Mucosa of descending colon (tissue), 3 donors: ENCODE results near the gene ZP4. TPM values are rescaled to one million over a fixed set of nuclear protein-coding genes. Genes with fewer than 3 reads are reported as not detected.
A peak's percentile ranks its signal among the peaks of the same experiment; 100 is the strongest.

Experiments
- ATAC-seq: fragments of 200-7000 bp; cut with Tn5 transposase; one replicate; pipeline ENCODE4 v1.9.1; 2020; ENCODE audit warnings: mild to moderate bottlenecking, moderate library complexity
- DNase-seq, 3 donors: peaks; one replicate each; pipeline ENCODE4 v3.0.0-alpha.2; 2020
- H3K36me3 ChIP-seq: fragments of 200-600 bp; one replicate; pipeline ENCODE4 v1.8.0; 2021; ENCODE audit warnings: low read depth, mild to moderate bottlenecking
- H3K4me1 ChIP-seq: fragments of 200-600 bp; one replicate; pipeline ENCODE4 v1.8.0; 2021; ENCODE audit warnings: low read depth, mild to moderate bottlenecking
- H3K4me3 ChIP-seq: fragments of 200-600 bp; one replicate; pipeline ENCODE4 v1.8.0; 2021; ENCODE audit warnings: mild to moderate bottlenecking
- H3K9me3 ChIP-seq: fragments of 200-600 bp; one replicate; pipeline ENCODE4 v1.8.0; 2021; ENCODE audit warnings: mild to moderate bottlenecking
- intact Hi-C, 2 donors: fragments of 100-400 bp; cut with DNase I in 1 of 2; cut with micrococcal nuclease in 1 of 2; formaldehyde crosslinking; loops; one replicate each; pipeline versions ENCODE4 v1.11.0 to v1.11.1; 2022; cut with DNase I, micrococcal nuclease
- long read RNA-seq, 2 donors: library from polyadenylated mRNA; unstranded; transcript quantifications; one replicate each; pipeline ENCODE4 v2.0.0, GENCODE V29; 2019 to 2021
- total RNA-seq, 3 donors: library from RNA; stranded (reverse); fragmentation: NEBNext Ultra II Directional in 2 of 3; extraction: Animal tissue kit (Norgen Biotek cat#: 25700) in 2 of 3; gene quantifications; one replicate each; pipeline versions ENCODE4 v1.2.1 to v1.2.4, GENCODE V29; 2021 to 2023
- TF ChIP-seq, protein P1 (sequence below): fragments of 200-600 bp; IDR thresholded peaks from one replicate; pipeline ENCODE4 v1.8.0; 2022; ENCODE audit warnings: antibody characterized with exemption, mild to moderate bottlenecking
- donor health status: DM: no; HTN: no; CAD: no; lungs with moderate emphysema.
- donor health status: DM: no; HTN: no; CAD: no.
- donor health status: DM: no; HTN: yes; CAD: no.

Gene ZP4, protein sequence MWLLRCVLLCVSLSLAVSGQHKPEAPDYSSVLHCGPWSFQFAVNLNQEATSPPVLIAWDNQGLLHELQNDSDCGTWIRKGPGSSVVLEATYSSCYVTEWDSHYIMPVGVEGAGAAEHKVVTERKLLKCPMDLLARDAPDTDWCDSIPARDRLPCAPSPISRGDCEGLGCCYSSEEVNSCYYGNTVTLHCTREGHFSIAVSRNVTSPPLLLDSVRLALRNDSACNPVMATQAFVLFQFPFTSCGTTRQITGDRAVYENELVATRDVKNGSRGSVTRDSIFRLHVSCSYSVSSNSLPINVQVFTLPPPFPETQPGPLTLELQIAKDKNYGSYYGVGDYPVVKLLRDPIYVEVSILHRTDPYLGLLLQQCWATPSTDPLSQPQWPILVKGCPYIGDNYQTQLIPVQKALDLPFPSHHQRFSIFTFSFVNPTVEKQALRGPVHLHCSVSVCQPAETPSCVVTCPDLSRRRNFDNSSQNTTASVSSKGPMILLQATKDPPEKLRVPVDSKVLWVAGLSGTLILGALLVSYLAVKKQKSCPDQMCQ
- not detected for total RNA-seq
- long read RNA-seq, donor 1 = 0 reads
- long read RNA-seq, donor 2 = 0 reads

DNA sequence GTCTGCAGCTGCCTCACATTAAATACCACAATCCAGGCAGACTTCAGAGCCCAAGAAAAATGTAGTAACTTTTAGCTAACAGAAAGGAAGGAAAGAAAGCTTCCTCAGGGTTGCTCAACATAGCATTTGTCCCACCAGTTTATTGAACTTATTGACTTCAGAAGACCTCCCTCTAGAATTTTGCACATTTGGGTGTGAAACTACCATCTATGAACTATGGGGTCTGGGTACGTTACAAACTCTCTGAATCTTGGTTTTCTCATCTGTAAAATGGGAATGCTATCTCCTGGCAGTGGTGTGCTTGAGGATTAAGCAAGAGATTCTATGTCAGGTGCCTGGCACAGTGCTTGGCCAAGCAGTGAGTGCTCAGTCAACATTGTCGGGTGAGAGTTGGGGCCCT, at the start of gene ZP4:
Gene ZP4 (minus strand): TSS at position 101 of the 400 bp plus-strand sequence. CDS start 287 bp downstream, outside the sequence.
- Histone ChIP-seq H3K9me3 (no peaks in the 10 kb centered on the region), H3K4me1 (no peaks in the 10 kb centered on the region), H3K36me3 (no peaks in the 10 kb centered on the region), H3K4me3 (no peak within 1 kb of the TSS)
- TF ChIP-seq, protein P1, sequence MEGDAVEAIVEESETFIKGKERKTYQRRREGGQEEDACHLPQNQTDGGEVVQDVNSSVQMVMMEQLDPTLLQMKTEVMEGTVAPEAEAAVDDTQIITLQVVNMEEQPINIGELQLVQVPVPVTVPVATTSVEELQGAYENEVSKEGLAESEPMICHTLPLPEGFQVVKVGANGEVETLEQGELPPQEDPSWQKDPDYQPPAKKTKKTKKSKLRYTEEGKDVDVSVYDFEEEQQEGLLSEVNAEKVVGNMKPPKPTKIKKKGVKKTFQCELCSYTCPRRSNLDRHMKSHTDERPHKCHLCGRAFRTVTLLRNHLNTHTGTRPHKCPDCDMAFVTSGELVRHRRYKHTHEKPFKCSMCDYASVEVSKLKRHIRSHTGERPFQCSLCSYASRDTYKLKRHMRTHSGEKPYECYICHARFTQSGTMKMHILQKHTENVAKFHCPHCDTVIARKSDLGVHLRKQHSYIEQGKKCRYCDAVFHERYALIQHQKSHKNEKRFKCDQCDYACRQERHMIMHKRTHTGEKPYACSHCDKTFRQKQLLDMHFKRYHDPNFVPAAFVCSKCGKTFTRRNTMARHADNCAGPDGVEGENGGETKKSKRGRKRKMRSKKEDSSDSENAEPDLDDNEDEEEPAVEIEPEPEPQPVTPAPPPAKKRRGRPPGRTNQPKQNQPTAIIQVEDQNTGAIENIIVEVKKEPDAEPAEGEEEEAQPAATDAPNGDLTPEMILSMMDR = no peak
- ATAC-seq (no peak), DNase-seq (no peak)
- intact Hi-C loops = no loop called here

DNA sequence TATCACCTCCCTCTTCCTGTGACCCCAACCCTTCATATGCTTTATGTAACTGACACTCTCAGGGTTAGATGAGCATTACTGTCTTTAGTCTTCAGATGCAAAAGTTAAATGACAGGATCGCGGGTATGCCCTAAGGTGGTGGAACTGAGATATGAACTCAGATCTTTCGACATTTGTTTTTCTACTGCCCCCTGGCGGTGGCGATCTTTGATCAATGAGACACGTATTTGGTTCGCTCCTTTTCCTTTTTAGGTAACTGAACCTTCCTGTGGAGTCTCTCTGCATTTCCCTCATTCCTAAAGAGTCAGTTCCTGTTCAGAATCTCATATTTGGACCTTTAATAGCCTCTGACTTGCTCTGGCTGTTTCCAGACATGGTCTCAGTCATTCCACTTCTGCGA, 47.8 kb upstream of the ZP4 start:
- ATAC-seq (no peak), DNase-seq (peak in 2 of 3 donors; percentile 37 to 65)
- no peaks in the 10 kb centered on the region for H3K4me1 ChIP-seq
- TF ChIP-seq, protein P1 = no peak
- H3K36me3 ChIP-seq = no peaks in the 10 kb centered on the region
- intact Hi-C loops = no loop called here
- no peaks in the 10 kb centered on the region for H3K9me3 ChIP-seq
- no peak overlapping the region for H3K4me3 ChIP-seq

DNA sequence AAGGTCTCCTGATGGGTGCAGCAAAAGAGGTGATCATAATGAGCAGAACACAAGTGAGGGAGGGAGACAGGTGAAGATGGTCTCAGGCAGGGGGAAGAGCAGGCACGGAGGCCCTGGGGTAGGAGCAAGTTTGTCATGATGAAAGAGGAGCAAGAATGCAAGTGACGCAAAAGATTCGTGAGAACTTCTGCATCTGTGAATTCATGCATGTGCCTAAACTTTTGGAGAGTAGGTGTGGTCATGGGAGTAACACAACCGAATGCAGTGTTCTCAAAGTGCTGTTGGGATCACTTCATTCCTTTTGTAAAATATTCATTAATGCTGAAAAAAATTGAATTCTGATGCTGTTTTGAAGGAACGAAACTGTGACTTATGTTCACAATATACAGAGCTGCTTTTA, 47.3 kb upstream of the ZP4 start:
- Histone ChIP-seq H3K36me3 (no peaks in the 10 kb centered on the region), H3K4me3 (no peak overlapping the region), H3K9me3 (no peaks in the 10 kb centered on the region), H3K4me1 (no peaks in the 10 kb centered on the region)
- intact Hi-C loops = no loop called here
- ATAC-seq (no peak), DNase-seq (no peak)
- TF ChIP-seq, protein P1 = no peak

DNA sequence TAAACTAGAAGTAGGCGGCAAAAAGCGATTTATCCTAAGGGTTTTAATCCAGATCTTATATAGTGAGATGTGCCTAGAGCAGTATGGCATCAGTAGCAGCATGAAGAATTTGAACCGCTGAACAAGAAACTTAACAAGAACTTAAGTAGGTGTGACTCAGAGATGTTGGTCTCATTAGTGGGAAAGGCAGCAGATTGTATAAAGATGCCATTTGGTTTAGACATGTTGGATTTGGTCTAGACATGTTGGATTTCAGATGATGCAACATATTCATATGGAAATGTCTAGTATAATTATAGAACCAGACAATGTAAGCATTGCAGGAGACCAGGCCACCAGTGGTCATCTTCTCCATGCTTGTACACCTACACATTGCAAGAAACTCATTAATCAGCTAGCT, 42.1 kb upstream of the ZP4 start:
- Histone ChIP-seq H3K36me3 (no peaks in the 10 kb centered on the region), H3K4me3 (no peak overlapping the region), H3K9me3 (no peaks in the 10 kb centered on the region), H3K4me1 (no peaks in the 10 kb centered on the region)
- no peak for DNase-seq
- ATAC-seq = no peak
- intact Hi-C loops = no loop called here
- TF ChIP-seq, protein P1 = no peak

DNA sequence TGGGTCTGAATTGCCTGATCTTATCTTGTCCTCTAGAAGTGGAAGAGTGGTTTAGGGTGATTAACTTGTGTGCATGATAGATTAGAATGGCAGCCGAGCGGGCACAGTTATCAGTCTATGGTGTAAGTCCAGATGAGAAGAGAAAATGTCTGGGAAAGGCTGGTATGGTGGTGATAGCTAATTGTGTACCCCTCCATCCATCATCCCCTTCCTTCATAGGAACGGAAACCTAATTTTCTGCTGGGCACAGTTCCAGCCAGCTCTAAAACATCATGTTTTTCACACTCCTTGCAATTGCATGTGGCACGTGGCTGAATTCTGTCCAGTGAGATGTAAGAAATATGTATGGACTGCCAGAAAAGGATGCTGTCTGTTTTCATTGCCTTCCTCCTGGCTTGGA, 40.9 kb upstream of the ZP4 start:
- no peak for DNase-seq
- TF ChIP-seq, protein P1 = no peak
- ATAC-seq = no peak
- intact Hi-C loops = no loop called here
- Histone ChIP-seq H3K4me1 (no peaks in the 10 kb centered on the region), H3K9me3 (no peaks in the 10 kb centered on the region), H3K36me3 (no peaks in the 10 kb centered on the region), H3K4me3 (no peak overlapping the region)
